SK-N-MC (cell line): ENCODE data around the gene ITPKC.
"Not testable (repeated sequence)": the region's sequence is repeated elsewhere in the genome, so short reads cannot be mapped to it uniquely, and the experiment has no call there.

ENCODE experiments used
- EZH2 ChIP-seq: fragments of 200-600 bp; sonication (generic); IDR thresholded peaks from one replicate; pipeline ENCODE4 v1.6.1; 2017; ENCODE audit warnings: antibody characterized with exemption
- POLR2AphosphoS5 ChIP-seq: IDR thresholded peaks from 2 replicates; pipeline ENCODE4 v1.6.1; 2012; ENCODE audit warnings: mild to moderate bottlenecking, low read depth, low read length, borderline replicate concordance

GRCh38 chr19:40784146-40784545 lies 67.2 kb downstream of the ITPKC start:
- not testable (repeated sequence) for TF ChIP-seq POLR2AphosphoS5, EZH2
